ENCODE results near the gene NOS1.

DNA sequence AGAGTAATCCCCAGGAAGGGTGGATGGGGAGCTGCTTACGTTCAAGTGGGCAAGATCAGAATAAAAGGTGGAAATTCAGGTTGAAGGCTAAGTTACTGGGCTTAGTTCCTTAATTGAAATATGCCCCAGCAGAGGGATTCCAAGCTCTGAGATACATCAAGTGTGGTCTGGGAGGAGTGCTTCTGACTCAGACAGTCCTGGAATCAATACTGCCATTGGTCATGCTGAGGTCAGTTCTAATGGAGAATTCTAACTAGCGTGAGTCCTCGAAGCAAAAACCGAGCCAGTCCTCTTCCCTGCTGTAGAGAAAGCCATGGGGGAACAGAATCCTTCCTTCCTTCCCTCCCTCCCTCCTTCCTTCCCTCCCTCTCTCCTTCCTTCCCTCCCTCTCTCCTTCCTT, 39.9 kb downstream of the NOS1 start:
- TF ChIP-seq, protein P1, sequence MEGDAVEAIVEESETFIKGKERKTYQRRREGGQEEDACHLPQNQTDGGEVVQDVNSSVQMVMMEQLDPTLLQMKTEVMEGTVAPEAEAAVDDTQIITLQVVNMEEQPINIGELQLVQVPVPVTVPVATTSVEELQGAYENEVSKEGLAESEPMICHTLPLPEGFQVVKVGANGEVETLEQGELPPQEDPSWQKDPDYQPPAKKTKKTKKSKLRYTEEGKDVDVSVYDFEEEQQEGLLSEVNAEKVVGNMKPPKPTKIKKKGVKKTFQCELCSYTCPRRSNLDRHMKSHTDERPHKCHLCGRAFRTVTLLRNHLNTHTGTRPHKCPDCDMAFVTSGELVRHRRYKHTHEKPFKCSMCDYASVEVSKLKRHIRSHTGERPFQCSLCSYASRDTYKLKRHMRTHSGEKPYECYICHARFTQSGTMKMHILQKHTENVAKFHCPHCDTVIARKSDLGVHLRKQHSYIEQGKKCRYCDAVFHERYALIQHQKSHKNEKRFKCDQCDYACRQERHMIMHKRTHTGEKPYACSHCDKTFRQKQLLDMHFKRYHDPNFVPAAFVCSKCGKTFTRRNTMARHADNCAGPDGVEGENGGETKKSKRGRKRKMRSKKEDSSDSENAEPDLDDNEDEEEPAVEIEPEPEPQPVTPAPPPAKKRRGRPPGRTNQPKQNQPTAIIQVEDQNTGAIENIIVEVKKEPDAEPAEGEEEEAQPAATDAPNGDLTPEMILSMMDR (conservative IDR thresholded peaks at IDR 0.05; ENCODE audit: low read depth in 2 of 2): no peak
- no peak for TF ChIP-seq POLR2AphosphoS5 (IDR thresholded peaks at IDR 0.05; ENCODE audit: low read depth)
- no peak for TF ChIP-seq EZH2phosphoT487 (IDR thresholded peaks at IDR 0.05; ENCODE audit: unreplicated experiment)
- TF ChIP-seq EZH2 (IDR thresholded peaks at IDR 0.05; ENCODE audit: low read depth, unreplicated experiment): no peak
- TF ChIP-seq, protein P2, sequence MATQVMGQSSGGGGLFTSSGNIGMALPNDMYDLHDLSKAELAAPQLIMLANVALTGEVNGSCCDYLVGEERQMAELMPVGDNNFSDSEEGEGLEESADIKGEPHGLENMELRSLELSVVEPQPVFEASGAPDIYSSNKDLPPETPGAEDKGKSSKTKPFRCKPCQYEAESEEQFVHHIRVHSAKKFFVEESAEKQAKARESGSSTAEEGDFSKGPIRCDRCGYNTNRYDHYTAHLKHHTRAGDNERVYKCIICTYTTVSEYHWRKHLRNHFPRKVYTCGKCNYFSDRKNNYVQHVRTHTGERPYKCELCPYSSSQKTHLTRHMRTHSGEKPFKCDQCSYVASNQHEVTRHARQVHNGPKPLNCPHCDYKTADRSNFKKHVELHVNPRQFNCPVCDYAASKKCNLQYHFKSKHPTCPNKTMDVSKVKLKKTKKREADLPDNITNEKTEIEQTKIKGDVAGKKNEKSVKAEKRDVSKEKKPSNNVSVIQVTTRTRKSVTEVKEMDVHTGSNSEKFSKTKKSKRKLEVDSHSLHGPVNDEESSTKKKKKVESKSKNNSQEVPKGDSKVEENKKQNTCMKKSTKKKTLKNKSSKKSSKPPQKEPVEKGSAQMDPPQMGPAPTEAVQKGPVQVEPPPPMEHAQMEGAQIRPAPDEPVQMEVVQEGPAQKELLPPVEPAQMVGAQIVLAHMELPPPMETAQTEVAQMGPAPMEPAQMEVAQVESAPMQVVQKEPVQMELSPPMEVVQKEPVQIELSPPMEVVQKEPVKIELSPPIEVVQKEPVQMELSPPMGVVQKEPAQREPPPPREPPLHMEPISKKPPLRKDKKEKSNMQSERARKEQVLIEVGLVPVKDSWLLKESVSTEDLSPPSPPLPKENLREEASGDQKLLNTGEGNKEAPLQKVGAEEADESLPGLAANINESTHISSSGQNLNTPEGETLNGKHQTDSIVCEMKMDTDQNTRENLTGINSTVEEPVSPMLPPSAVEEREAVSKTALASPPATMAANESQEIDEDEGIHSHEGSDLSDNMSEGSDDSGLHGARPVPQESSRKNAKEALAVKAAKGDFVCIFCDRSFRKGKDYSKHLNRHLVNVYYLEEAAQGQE (IDR thresholded peaks at IDR 0.05; ENCODE audit: unreplicated experiment): no peak
